Suprapubic skin (tissue), 4 donors: ENCODE results near the gene SERF2. TPM values are rescaled to one million over a fixed set of nuclear protein-coding genes. Genes with fewer than 3 reads are reported as not detected.
"Not testable (repeated sequence)": the region's sequence is repeated elsewhere in the genome, so short reads cannot be mapped to it uniquely, and the experiment has no call there.

ENCODE experiments used
- DNase-seq, 2 donors: peaks; one replicate each; pipeline ENCODE4 v3.0.0-alpha.2; 2019; ENCODE audit warnings: low spot score in 2 of 2
- H3K27ac ChIP-seq: fragments of 200-600 bp; sonication (generic); one replicate; pipeline ENCODE4 v1.5.1; 2019
- H3K27me3 ChIP-seq: fragments of 200-600 bp; sonication (generic); one replicate; pipeline ENCODE4 v1.5.1; 2019
- H3K36me3 ChIP-seq: fragments of 200-600 bp; sonication (generic); one replicate; pipeline ENCODE4 v1.5.1; 2019
- H3K4me1 ChIP-seq: fragments of 200-600 bp; sonication (generic); one replicate; pipeline ENCODE4 v1.5.1; 2019
- H3K4me3 ChIP-seq: fragments of 200-600 bp; sonication (generic); one replicate; pipeline ENCODE4 v1.5.1; 2019; ENCODE audit warnings: mild to moderate bottlenecking
- H3K9me3 ChIP-seq: fragments of 200-600 bp; sonication (generic); one replicate; pipeline ENCODE4 v1.5.1; 2019
- CTCF ChIP-seq, 2 donors: fragments of 200-600 bp in 1 of 2; fragments of 450-650 bp in 1 of 2; sonication (generic) in 1 of 2; IDR thresholded peaks; one replicate each; pipeline ENCODE4 v1.5.1; 2016 to 2019; ENCODE audit warnings: antibody characterized with exemption in 2 of 2, mild to moderate bottlenecking in 1 of 2, moderate library complexity in 1 of 2
- EP300 ChIP-seq: sonication (generic); formaldehyde crosslinking; IDR thresholded peaks from one replicate; pipeline ENCODE4 v1.6.1; 2017; ENCODE audit warnings: antibody characterized with exemption
- POLR2A ChIP-seq, 2 donors: fragments of 450-650 bp; IDR thresholded peaks; one replicate each; pipeline ENCODE4 v1.6.1; 2017; ENCODE audit warnings: antibody characterized with exemption in 2 of 2, mild to moderate bottlenecking in 2 of 2, moderate library complexity in 2 of 2
- POLR2AphosphoS5 ChIP-seq, 3 donors: sonication (generic); formaldehyde crosslinking; IDR thresholded peaks; one replicate each; pipeline ENCODE4 v1.6.1; 2017; ENCODE audit warnings: antibody characterized with exemption in 3 of 3
- WGBS: methylation state at CpG from one replicate; pipeline ENCODE4 v1.1.5; 2018; 5-methylcytosine and 5-hydroxymethylcytosine counted together
- total RNA-seq, 4 donors: library from RNA; depleted of rRNA; stranded (reverse); fragments of >200 nt; gene quantifications; one replicate each; pipeline ENCODE4 v1.1.0, GENCODE V29; 2016

Gene SERF2
- total RNA-seq, 4 donors from 2014 or later, result 352 to 813 (median 687) TPM

GRCh38 chr15:43824302-43825246, 32.5 kb downstream of the SERF2 start, which contains the start of gene MFAP1:
Gene MFAP1 (minus strand): TSS chr15:43824690. CDS start chr15:43824569, 121 bp downstream.
- no peak for TF ChIP-seq CTCF (IDR thresholded peaks at IDR 0.05)
- TF ChIP-seq POLR2AphosphoS5 (IDR thresholded peaks at IDR 0.05), result peak; percentile 49 to 88 (median 77)
- TF ChIP-seq POLR2A (IDR thresholded peaks at IDR 0.05), result peak in 1 of 2 donors; percentile 85
- H3K4me1 ChIP-seq, result peaks cover 45% of the 10 kb centered on the region
- H3K36me3 ChIP-seq, result peaks cover 2% of the 10 kb centered on the region

GRCh38 chr15:43825305-43825704, 33.2 kb downstream of the SERF2 start:
- WGBS, result 91% methylated on average over 11 of the region's 11 CpGs
- H3K4me1 ChIP-seq, result peaks cover 45% of the 10 kb centered on the region

More at GRCh38 chr15:43824302-43825246, 32.5 kb downstream of the SERF2 start, which contains the start of gene MFAP1:
- WGBS, result 9% methylated on average over 38 of the region's 46 CpGs
- H3K27ac ChIP-seq, result peak within 1 kb of the TSS; percentile 91
- peak within 1 kb of the TSS; percentile 77 for H3K4me3 ChIP-seq
- H3K27me3 ChIP-seq, result no peaks in the 10 kb centered on the region
- DNase-seq, result peak; percentile 94 to 97
- H3K9me3 ChIP-seq, result no peaks in the 10 kb centered on the region

GRCh38 chr15:43826029-43826507, 33.9 kb downstream of the SERF2 start:
- no peaks in the 10 kb centered on the region for H3K27me3 ChIP-seq
- H3K4me1 ChIP-seq, result peaks cover 45% of the 10 kb centered on the region
- no peak for TF ChIP-seq POLR2A (IDR thresholded peaks at IDR 0.05)
- no peak for TF ChIP-seq POLR2AphosphoS5 (IDR thresholded peaks at IDR 0.05)
- no peak for DNase-seq
- peak overlapping the region; percentile 58 for H3K4me3 ChIP-seq
- no peaks in the 10 kb centered on the region for H3K9me3 ChIP-seq
- H3K36me3 ChIP-seq, result no peaks in the 10 kb centered on the region
- H3K27ac ChIP-seq, result peak overlapping the region; percentile 70
- WGBS, result 97% methylated on average over 11 of the region's 11 CpGs

More at GRCh38 chr15:43825305-43825704, 33.2 kb downstream of the SERF2 start:
- H3K27ac ChIP-seq, DNase-seq, H3K27me3 ChIP-seq, H3K36me3 ChIP-seq, H3K4me3 ChIP-seq, H3K9me3 ChIP-seq: not testable (repeated sequence)

GRCh38 chr15:43826508-43827341, 34.6 kb downstream of the SERF2 start, which contains the start of gene WDR76:
Gene WDR76 (plus strand): TSS chr15:43827002. CDS start chr15:43827033, 31 bp downstream.
- H3K27me3 ChIP-seq, result no peaks in the 10 kb centered on the region
- no peak for TF ChIP-seq CTCF (IDR thresholded peaks at IDR 0.05)
- H3K9me3 ChIP-seq, result no peaks in the 10 kb centered on the region
- peak; percentile 84 to 89 for DNase-seq
- no peaks in the 10 kb centered on the region for H3K36me3 ChIP-seq
- H3K4me1 ChIP-seq, result peaks cover 44% of the 10 kb centered on the region
- H3K4me3 ChIP-seq, result peak within 1 kb of the TSS; percentile 58
- peak within 1 kb of the TSS; percentile 70 for H3K27ac ChIP-seq
- whole genome bisulfite sequencing, result 6% methylated on average over 48 of the region's 48 CpGs

- DNase-seq, result no peak
- H3K4me3 ChIP-seq, result peak overlapping the region; percentile 58
- WGBS, result 33% methylated on average over 6 of the region's 6 CpGs
- no peaks in the 10 kb centered on the region for H3K9me3 ChIP-seq
- H3K27ac ChIP-seq, result no peak overlapping the region
- H3K36me3 ChIP-seq, result no peaks in the 10 kb centered on the region
- TF ChIP-seq EP300, result no peak
- TF ChIP-seq CTCF (IDR thresholded peaks at IDR 0.05), result no peak
- no peak for TF ChIP-seq POLR2A (IDR thresholded peaks at IDR 0.05)
- no peak for TF ChIP-seq POLR2AphosphoS5 (IDR thresholded peaks at IDR 0.05)
- H3K4me1 ChIP-seq, result peaks cover 30% of the 10 kb centered on the region
- H3K27me3 ChIP-seq, result no peaks in the 10 kb centered on the region
Observed at GRCh38 chr15:43828061-43828657, 36.0 kb downstream of the SERF2 start.

GRCh38 chr15:43829951-43830540, 37.9 kb downstream of the SERF2 start:
- peaks cover 20% of the 10 kb centered on the region for H3K4me1 ChIP-seq
- WGBS, result 93% methylated on average over 9 of the region's 9 CpGs

GRCh38 chr15:43830691-43831275, 38.7 kb downstream of the SERF2 start:
- not testable (repeated sequence) for H3K4me3 ChIP-seq, DNase-seq, H3K9me3 ChIP-seq, H3K27ac ChIP-seq, H3K36me3 ChIP-seq, H3K27me3 ChIP-seq
- WGBS, result 95% methylated on average over 9 of the region's 9 CpGs
- H3K4me1 ChIP-seq, result peaks cover 18% of the 10 kb centered on the region

More at GRCh38 chr15:43829951-43830540, 37.9 kb downstream of the SERF2 start:
- H3K27ac ChIP-seq, H3K27me3 ChIP-seq, H3K4me3 ChIP-seq, H3K9me3 ChIP-seq, H3K36me3 ChIP-seq, DNase-seq: not testable (repeated sequence)

- H3K27me3 ChIP-seq, DNase-seq, H3K27ac ChIP-seq, H3K9me3 ChIP-seq, H3K4me3 ChIP-seq: not testable (repeated sequence)
- Histone ChIP-seq H3K36me3 (peaks cover 16% of the 10 kb centered on the region), H3K4me1 (peaks cover 12% of the 10 kb centered on the region)
- 90% methylated on average over 14 of the region's 14 CpGs for WGBS
Observed at GRCh38 chr15:43831519-43832052, 39.5 kb downstream of the SERF2 start.
